HG03139 (cell line): ENCODE results near the gene MRGPRF.

ENCODE experiments used
- ATAC-seq: cut with Tn5 transposase; IDR thresholded peaks from one replicate; pipeline ENCODE4 v1.9.1; 2021; ENCODE audit not compliant: unreplicated experiment

The MRGPRF gene

GRCh38 chr11:69013009-69013951, at the start of gene MRGPRF:
Gene MRGPRF (minus strand): TSS chr11:69013246. CDS start chr11:69009901, 3,345 bp downstream.
- ATAC-seq = no peak

- no peak for ATAC-seq
Measured at GRCh38 chr11:69062169-69062855, 49.3 kb upstream of the MRGPRF start.

- no peak for ATAC-seq
Measured at GRCh38 chr11:69061713-69062053, 48.6 kb upstream of the MRGPRF start.

- ATAC-seq = no peak
Measured at GRCh38 chr11:69060806-69061712, 48.0 kb upstream of the MRGPRF start.

- ATAC-seq = no peak
Measured at GRCh38 chr11:69059985-69060384, 46.9 kb upstream of the MRGPRF start.

GRCh38 chr11:69059429-69059828, 46.4 kb upstream of the MRGPRF start:
- no peak for ATAC-seq

- ATAC-seq = no peak
Measured at GRCh38 chr11:69058511-69059270, 45.6 kb upstream of the MRGPRF start.

GRCh38 chr11:69057801-69058200, 44.8 kb upstream of the MRGPRF start:
- no peak for ATAC-seq

GRCh38 chr11:69057236-69057635, 44.2 kb upstream of the MRGPRF start:
- no peak for ATAC-seq

- ATAC-seq = peak; percentile 61
Measured at GRCh38 chr11:69055598-69056516, 42.8 kb upstream of the MRGPRF start.

- no peak for ATAC-seq
Measured at GRCh38 chr11:69055212-69055586, 42.2 kb upstream of the MRGPRF start.

GRCh38 chr11:69054397-69055211, 41.6 kb upstream of the MRGPRF start:
- no peak for ATAC-seq

GRCh38 chr11:69053546-69054396, 40.7 kb upstream of the MRGPRF start:
- ATAC-seq = no peak

- no peak for ATAC-seq
Measured at GRCh38 chr11:69053169-69053477, 40.1 kb upstream of the MRGPRF start.

- no peak for ATAC-seq
Measured at GRCh38 chr11:69052343-69053168, 39.5 kb upstream of the MRGPRF start.

- no peak for ATAC-seq
Measured at GRCh38 chr11:69051381-69052342, 38.6 kb upstream of the MRGPRF start.
